Activated naive CD4-positive, alpha-beta T cell treated with anti-CD3 and anti-CD28 coated beads for 36 hours (primary cell): ENCODE results near the gene CYTH2. TPM values are rescaled to one million over a fixed set of nuclear protein-coding genes. Genes with fewer than 3 reads are reported as not detected.
"Not testable (repeated sequence)": the region's sequence is repeated elsewhere in the genome, so short reads cannot be mapped to it uniquely, and the experiment has no call there.

Experiments
- CTCF ChIA-PET: fragments of 350-600 bp; sonication (Branson Sonifier 250); formaldehyde crosslinking; loops from one replicate; lab custom pipeline; 2021; ENCODE audit warnings: antibody characterized with exemption; lab: Charles Lee
- DNase-seq: peaks from one replicate; pipeline ENCODE4 v3.0.0-alpha.2; 2020
- H3K27ac Mint-ChIP-seq: one replicate; pipeline ENCODE4 v1.8.0; 2021; ENCODE audit warnings: mild to moderate bottlenecking, mixed read lengths
- H3K27me3 Mint-ChIP-seq: one replicate; pipeline ENCODE4 v1.8.0; 2021; ENCODE audit warnings: low read depth, mixed read lengths
- H3K36me3 Mint-ChIP-seq: one replicate; pipeline ENCODE4 v1.8.0; 2021; ENCODE audit warnings: low read depth, mixed read lengths
- H3K4me1 Mint-ChIP-seq: one replicate; pipeline ENCODE4 v1.8.0; 2021; ENCODE audit warnings: low read depth, mixed read lengths
- H3K4me3 Mint-ChIP-seq: one replicate; pipeline ENCODE4 v1.8.0; 2021; ENCODE audit warnings: mild to moderate bottlenecking, moderate library complexity, mixed read lengths
- H3K9me3 Mint-ChIP-seq: one replicate; pipeline ENCODE4 v1.8.0; 2021; ENCODE audit warnings: mixed read lengths
- intact Hi-C: fragments of 100-400 bp; cut with micrococcal nuclease; formaldehyde crosslinking; loops from one replicate; pipeline ENCODE4 v1.15.1; 2023
- total RNA-seq, 2 experiments: library from RNA; stranded (reverse); gene quantifications; one replicate each; pipeline ENCODE4 v1.2.3, GENCODE V29; 2021

The CYTH2 gene
- total RNA-seq, 2 experiments from 2014 or later: 36.7 to 38.0 TPM

- DNase-seq: no peak
- Mint-ChIP-seq H3K27ac (no peak overlapping the region), H3K36me3 (no peaks in the 10 kb centered on the region), H3K4me3 (peak overlapping the region; percentile 20), H3K27me3 (no peaks in the 10 kb centered on the region), H3K9me3 (no peaks in the 10 kb centered on the region), H3K4me1 (peaks cover 19% of the 10 kb centered on the region)
- intact Hi-C loops: no loop called here
- CTCF ChIA-PET: interaction anchor here (1.1 to 3.0 kb wide), 2 partner anchors 7 to 25 kb away, joined by 3 to 25 read pairs; no protein-coding TSS in a partner anchor
Observed at GRCh38 chr19:48481846-48482639, 12.9 kb downstream of the CYTH2 start.

- no peak for DNase-seq
- CTCF ChIA-PET: interaction anchor here (0.8 kb wide), 1 partner anchor 101 kb away, joined by 3 read pairs; no protein-coding TSS in a partner anchor
- H3K4me1 Mint-ChIP-seq: peaks cover 19% of the 10 kb centered on the region
- no peak overlapping the region for H3K4me3 Mint-ChIP-seq
- H3K27me3 Mint-ChIP-seq: no peaks in the 10 kb centered on the region
- intact Hi-C loops: no loop called here
- H3K9me3 Mint-ChIP-seq: no peaks in the 10 kb centered on the region
- H3K27ac Mint-ChIP-seq: no peak overlapping the region
- H3K36me3 Mint-ChIP-seq: no peaks in the 10 kb centered on the region
Observed at GRCh38 chr19:48483301-48483700, 14.1 kb downstream of the CYTH2 start.

- CTCF ChIA-PET: no interaction called here
- Mint-ChIP-seq H3K4me3 (no peak overlapping the region), H3K9me3 (no peaks in the 10 kb centered on the region), H3K36me3 (no peaks in the 10 kb centered on the region), H3K27me3 (no peaks in the 10 kb centered on the region), H3K4me1 (peaks cover 19% of the 10 kb centered on the region), H3K27ac (no peak overlapping the region)
- intact Hi-C loops: no loop called here
- DNase-seq: no peak
Observed at GRCh38 chr19:48484247-48484893, 15.2 kb downstream of the CYTH2 start.

GRCh38 chr19:48484931-48485612, 15.9 kb downstream of the CYTH2 start:
- Mint-ChIP-seq H3K36me3 (no peaks in the 10 kb centered on the region), H3K4me3 (no peak overlapping the region), H3K9me3 (no peaks in the 10 kb centered on the region), H3K27me3 (peaks cover 3% of the 10 kb centered on the region), H3K27ac (no peak overlapping the region), H3K4me1 (peaks cover 18% of the 10 kb centered on the region)
- no peak for DNase-seq
- CTCF ChIA-PET: no interaction called here
- intact Hi-C loops: no loop called here

- H3K36me3 Mint-ChIP-seq, H3K4me3 Mint-ChIP-seq, DNase-seq, H3K27ac Mint-ChIP-seq, H3K9me3 Mint-ChIP-seq, intact Hi-C loops: not testable (repeated sequence)
- CTCF ChIA-PET: interaction anchor here (0.6 to 1.9 kb wide), 2 partner anchors 97 to 223 kb away, joined by 7 to 8 read pairs; no protein-coding TSS in a partner anchor
- H3K4me1 Mint-ChIP-seq: peaks cover 17% of the 10 kb centered on the region
- peaks cover 11% of the 10 kb centered on the region for H3K27me3 Mint-ChIP-seq
Observed at GRCh38 chr19:48486706-48487105, 17.5 kb downstream of the CYTH2 start.

- Mint-ChIP-seq H3K36me3 (no peaks in the 10 kb centered on the region), H3K9me3 (no peaks in the 10 kb centered on the region), H3K27ac (no peak overlapping the region), H3K4me3 (no peak overlapping the region), H3K27me3 (peaks cover 16% of the 10 kb centered on the region), H3K4me1 (peaks cover 18% of the 10 kb centered on the region)
- CTCF ChIA-PET: interaction anchor here (1.2 to 1.9 kb wide), 3 partner anchors 96 to 121 kb away, joined by 3 to 8 read pairs (median 6); no protein-coding TSS in a partner anchor
- intact Hi-C loops: no loop called here
- no peak for DNase-seq
Observed at GRCh38 chr19:48487544-48487943, 18.4 kb downstream of the CYTH2 start.

- intact Hi-C loops: no loop called here
- peaks cover 18% of the 10 kb centered on the region for H3K27me3 Mint-ChIP-seq
- H3K4me1 Mint-ChIP-seq: peaks cover 22% of the 10 kb centered on the region
- CTCF ChIA-PET: interaction anchor here (1.1 to 2.5 kb wide), 5 partner anchors 18 to 121 kb away, joined by 3 to 10 read pairs (median 7); no protein-coding TSS in a partner anchor
- H3K4me3 Mint-ChIP-seq: no peak overlapping the region
- no peak overlapping the region for H3K27ac Mint-ChIP-seq
- no peak for DNase-seq
- H3K9me3 Mint-ChIP-seq: no peaks in the 10 kb centered on the region
- H3K36me3 Mint-ChIP-seq: no peaks in the 10 kb centered on the region
Observed at GRCh38 chr19:48487948-48488347, 18.8 kb downstream of the CYTH2 start.

- intact Hi-C loops, DNase-seq, H3K36me3 Mint-ChIP-seq, H3K4me3 Mint-ChIP-seq, H3K27ac Mint-ChIP-seq, H3K9me3 Mint-ChIP-seq: not testable (repeated sequence)
- CTCF ChIA-PET: interaction anchor here (1.1 to 3.1 kb wide), 7 partner anchors 8 to 120 kb away, joined by 3 to 62 read pairs (median 10); no protein-coding TSS in a partner anchor
- peaks cover 18% of the 10 kb centered on the region for H3K27me3 Mint-ChIP-seq
- H3K4me1 Mint-ChIP-seq: peaks cover 23% of the 10 kb centered on the region
Observed at GRCh38 chr19:48488478-48488877, 19.3 kb downstream of the CYTH2 start.

- Mint-ChIP-seq H3K9me3 (no peaks in the 10 kb centered on the region), H3K27ac (no peak overlapping the region), H3K4me1 (peaks cover 26% of the 10 kb centered on the region), H3K36me3 (no peaks in the 10 kb centered on the region), H3K4me3 (no peak overlapping the region), H3K27me3 (peaks cover 24% of the 10 kb centered on the region)
- intact Hi-C loops: loop anchor here (1.0 to 5.0 kb wide), 3 partner anchors 92 to 119 kb away; no protein-coding TSS in a partner anchor
- CTCF ChIA-PET: interaction anchor here (0.5 to 3.1 kb wide), 29 partner anchors 9 to 661 kb away, joined by 3 to 62 read pairs (median 4); no protein-coding TSS in a partner anchor
- DNase-seq: peak; percentile 86
Observed at GRCh38 chr19:48489608-48490216, 20.5 kb downstream of the CYTH2 start.

GRCh38 chr19:48490981-48491792, 22.0 kb downstream of the CYTH2 start:
- DNase-seq: peak; percentile 54
- Mint-ChIP-seq H3K27ac (no peak overlapping the region), H3K27me3 (peaks cover 31% of the 10 kb centered on the region), H3K9me3 (no peaks in the 10 kb centered on the region), H3K4me1 (peaks cover 26% of the 10 kb centered on the region), H3K4me3 (peak overlapping the region; percentile 36), H3K36me3 (no peaks in the 10 kb centered on the region)
- intact Hi-C loops: loop anchor here (5.0 kb wide), 1 partner anchor 94 kb away; no protein-coding TSS in a partner anchor
- CTCF ChIA-PET: interaction anchor here (1.5 to 3.1 kb wide), 3 partner anchors 93 to 185 kb away, joined by 9 to 62 read pairs (median 25); no protein-coding TSS in a partner anchor

- H3K4me1 Mint-ChIP-seq: peaks cover 26% of the 10 kb centered on the region
- CTCF ChIA-PET: no interaction called here
- peak overlapping the region; percentile 36 for H3K4me3 Mint-ChIP-seq
Observed at GRCh38 chr19:48491793-48492123, 22.6 kb downstream of the CYTH2 start.

More at GRCh38 chr19:48491793-48492123, 22.6 kb downstream of the CYTH2 start:
- DNase-seq: no peak
- no peak overlapping the region for H3K27ac Mint-ChIP-seq
- H3K36me3 Mint-ChIP-seq: no peaks in the 10 kb centered on the region
- H3K9me3 Mint-ChIP-seq: no peaks in the 10 kb centered on the region
- intact Hi-C loops: loop anchor here (2.0 to 5.0 kb wide), 2 partner anchors 94 to 171 kb away; a partner anchor contains a TSS
- peaks cover 31% of the 10 kb centered on the region for H3K27me3 Mint-ChIP-seq
